GM12875 (cell line): Measurements from ENCODE around the gene MTMR1.

Source experiments
- H3K4me3 ChIP-seq: one replicate; pipeline ENCODE4 v1.5.1; 2011; ENCODE audit warnings: low read depth, low read length, control low read depth
- TF ChIP-seq, protein P1 (sequence below): IDR thresholded peaks from 2 replicates; pipeline ENCODE4 v1.5.1; 2011; ENCODE audit warnings: low read depth, mild to moderate bottlenecking, control low read depth, inconsistent platforms, low read length, moderate library complexity, borderline replicate concordance; ENCODE audit not compliant: insufficient read depth

Gene MTMR1

DNA sequence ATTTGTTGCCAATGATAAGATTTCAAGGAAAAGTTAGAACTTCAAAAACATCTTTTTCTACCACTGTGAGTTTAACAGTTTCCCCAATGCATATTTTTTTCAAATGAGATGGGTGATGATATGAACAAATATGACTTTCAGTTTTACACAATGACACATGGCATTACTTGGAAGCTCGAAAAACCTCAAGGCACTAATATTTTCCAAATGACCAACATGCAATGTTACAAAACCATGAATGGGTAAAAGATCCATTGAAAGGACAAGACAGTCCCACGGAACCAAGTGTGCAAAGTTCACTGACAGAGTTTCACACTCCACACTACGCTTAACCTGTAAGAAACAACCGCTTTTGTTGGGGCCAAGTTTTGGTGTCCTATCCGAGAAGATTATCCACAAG is 120.7 kb downstream of the MTMR1 start:
- H3K4me3 ChIP-seq, result no peak overlapping the region
- TF ChIP-seq, protein P1, sequence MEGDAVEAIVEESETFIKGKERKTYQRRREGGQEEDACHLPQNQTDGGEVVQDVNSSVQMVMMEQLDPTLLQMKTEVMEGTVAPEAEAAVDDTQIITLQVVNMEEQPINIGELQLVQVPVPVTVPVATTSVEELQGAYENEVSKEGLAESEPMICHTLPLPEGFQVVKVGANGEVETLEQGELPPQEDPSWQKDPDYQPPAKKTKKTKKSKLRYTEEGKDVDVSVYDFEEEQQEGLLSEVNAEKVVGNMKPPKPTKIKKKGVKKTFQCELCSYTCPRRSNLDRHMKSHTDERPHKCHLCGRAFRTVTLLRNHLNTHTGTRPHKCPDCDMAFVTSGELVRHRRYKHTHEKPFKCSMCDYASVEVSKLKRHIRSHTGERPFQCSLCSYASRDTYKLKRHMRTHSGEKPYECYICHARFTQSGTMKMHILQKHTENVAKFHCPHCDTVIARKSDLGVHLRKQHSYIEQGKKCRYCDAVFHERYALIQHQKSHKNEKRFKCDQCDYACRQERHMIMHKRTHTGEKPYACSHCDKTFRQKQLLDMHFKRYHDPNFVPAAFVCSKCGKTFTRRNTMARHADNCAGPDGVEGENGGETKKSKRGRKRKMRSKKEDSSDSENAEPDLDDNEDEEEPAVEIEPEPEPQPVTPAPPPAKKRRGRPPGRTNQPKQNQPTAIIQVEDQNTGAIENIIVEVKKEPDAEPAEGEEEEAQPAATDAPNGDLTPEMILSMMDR, result no peak
